GM12891 (cell line): ENCODE measurements around the gene AKAP8.

Source experiments
- DNase-seq: peaks from one replicate; pipeline ENCODE4 v3.0.0; 2011; ENCODE audit warnings: low spot score; ENCODE audit not compliant: insufficient read length
- FAIRE-seq: peaks from 2 replicates; lab custom pipeline; 2011; peaks lifted over from hg19 to GRCh38; lab: Jason Lieb, UNC
- PAX5 ChIP-seq: IDR thresholded peaks from 2 replicates; pipeline ENCODE4 v1.6.1; 2011; ENCODE audit warnings: low read length, moderate library complexity, mild to moderate bottlenecking; ENCODE audit not compliant: insufficient read depth, severe bottlenecking
- POLR2A ChIP-seq: IDR thresholded peaks from 2 replicates; pipeline ENCODE4 v1.6.1; 2011; ENCODE audit warnings: low read depth, low read length, control low read depth
- POLR2AphosphoS5 ChIP-seq: IDR thresholded peaks from 2 replicates; pipeline ENCODE4 v1.6.1; 2011; ENCODE audit warnings: low read depth, low read length, control low read depth
- POU2F2 ChIP-seq: IDR thresholded peaks from 2 replicates; pipeline ENCODE4 v1.6.1; 2011; ENCODE audit warnings: low read depth, mild to moderate bottlenecking, control low read depth, low read length, moderate library complexity
- SPI1 ChIP-seq: IDR thresholded peaks from 2 replicates; pipeline ENCODE4 v1.6.1; 2011; ENCODE audit warnings: low read depth, low read length, control low read depth
- TAF1 ChIP-seq: IDR thresholded peaks from 2 replicates; pipeline ENCODE4 v1.6.1; 2011; ENCODE audit warnings: low read depth, low read length, control low read depth

AKAP8 gene

DNA sequence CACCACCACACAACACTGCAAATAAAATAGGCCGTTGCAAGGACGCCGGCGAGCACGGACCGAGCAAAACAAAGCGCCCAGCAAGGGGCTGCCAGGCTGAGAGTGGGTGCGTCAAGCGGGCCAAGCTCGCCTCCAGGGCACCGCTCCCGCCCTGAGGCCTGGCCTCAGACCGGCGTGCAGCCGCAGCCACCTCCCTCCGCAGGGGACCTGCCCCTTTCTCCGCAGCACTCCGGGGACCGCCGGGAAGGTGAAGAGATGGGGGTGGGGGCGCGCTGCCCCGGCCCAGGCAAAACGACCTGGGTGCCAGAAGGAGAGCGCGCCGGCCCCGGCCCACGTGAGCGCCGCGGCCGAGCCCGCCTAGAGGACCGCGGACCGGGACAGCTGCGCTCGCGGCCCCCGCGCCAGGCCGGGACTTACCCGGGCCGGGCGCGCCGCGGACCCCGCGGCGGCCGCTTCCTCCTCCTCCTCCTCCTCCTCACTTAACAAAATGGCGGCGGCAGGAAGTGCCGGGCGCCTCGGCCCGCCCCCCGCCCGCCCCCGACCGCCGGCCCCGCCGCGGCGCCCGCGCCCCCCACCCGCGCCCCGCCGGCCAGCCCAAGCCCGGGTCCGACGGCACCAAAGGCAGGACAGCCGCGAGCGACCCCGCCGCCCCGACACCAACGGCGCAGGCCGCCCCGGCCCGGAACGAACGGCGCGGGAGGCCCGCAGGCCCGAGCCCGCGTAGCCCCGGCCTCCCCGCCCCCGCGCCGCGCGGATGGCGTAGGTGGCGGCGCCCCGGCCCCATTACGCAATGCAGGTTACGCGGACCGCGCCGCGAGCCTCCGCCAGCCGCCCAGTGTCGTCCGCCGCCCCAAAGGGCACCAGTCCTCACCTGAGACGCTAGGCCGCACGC, 47.9 kb downstream of the AKAP8 start:
- peak; percentile 71 for FAIRE-seq
- peak; percentile 12; the same call in 1 of the 2 replicates for TF ChIP-seq POLR2AphosphoS5
- no peak for TF ChIP-seq POU2F2
- no peak for TF ChIP-seq TAF1
- DNase-seq, result peak; percentile 50

DNA sequence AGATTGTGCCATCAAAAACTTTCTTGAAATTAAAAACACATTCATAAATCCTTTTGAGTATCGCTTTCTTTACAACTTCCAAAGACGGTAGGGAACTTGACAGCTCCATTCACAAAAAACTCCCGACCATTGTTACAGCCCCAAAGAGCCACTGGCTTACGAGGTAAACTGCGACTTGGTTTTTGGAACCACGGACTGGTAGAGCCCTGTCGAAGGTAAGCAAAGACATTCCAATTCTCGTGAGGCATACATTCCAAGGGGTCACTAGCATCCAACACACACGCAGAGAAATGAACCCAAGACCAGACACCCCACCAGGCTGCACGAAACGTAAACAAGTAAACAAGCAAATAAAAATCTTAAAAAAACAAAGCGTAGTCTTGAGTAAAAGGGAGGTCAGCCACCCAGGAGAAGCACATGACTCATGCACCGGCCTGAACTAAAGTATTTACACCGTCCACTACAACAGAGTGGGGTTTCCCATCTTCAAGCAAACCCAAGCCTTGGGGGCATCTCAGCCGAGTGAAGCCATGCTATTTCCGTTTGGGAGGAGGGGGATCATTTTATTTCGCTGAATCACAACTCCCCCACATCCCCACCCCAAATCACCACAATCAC, 48.7 kb downstream of the AKAP8 start:
- TF ChIP-seq SPI1 (no peak), PAX5 (no peak), POLR2A (no peak), POLR2AphosphoS5 (no peak; the same call in 1 of the 2 replicates), TAF1 (no peak), POU2F2 (no peak)
- FAIRE-seq, result no peak
- no peak for DNase-seq

DNA sequence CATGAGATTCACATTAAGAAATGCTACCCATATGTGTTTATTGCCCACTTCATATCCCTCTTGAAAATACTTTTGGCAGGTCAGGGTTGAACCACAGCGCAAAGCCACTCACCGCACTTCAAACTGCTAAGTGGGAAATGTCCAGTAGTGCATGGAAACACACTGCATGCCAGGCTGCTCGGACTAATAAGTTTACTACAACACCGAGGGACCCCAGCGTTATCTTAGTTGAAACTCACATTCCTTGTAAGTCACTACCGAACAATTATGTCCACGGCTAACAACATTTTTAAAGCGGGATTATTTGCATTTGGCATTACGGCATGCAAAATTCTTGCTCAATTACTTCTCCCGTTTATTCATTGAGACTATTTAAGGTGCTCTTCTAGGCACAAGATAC, 51.3 kb downstream of the AKAP8 start:
- no peak for DNase-seq
- peak; percentile 38 for FAIRE-seq
- TF ChIP-seq POLR2AphosphoS5 (no peak), TAF1 (no peak)

DNA sequence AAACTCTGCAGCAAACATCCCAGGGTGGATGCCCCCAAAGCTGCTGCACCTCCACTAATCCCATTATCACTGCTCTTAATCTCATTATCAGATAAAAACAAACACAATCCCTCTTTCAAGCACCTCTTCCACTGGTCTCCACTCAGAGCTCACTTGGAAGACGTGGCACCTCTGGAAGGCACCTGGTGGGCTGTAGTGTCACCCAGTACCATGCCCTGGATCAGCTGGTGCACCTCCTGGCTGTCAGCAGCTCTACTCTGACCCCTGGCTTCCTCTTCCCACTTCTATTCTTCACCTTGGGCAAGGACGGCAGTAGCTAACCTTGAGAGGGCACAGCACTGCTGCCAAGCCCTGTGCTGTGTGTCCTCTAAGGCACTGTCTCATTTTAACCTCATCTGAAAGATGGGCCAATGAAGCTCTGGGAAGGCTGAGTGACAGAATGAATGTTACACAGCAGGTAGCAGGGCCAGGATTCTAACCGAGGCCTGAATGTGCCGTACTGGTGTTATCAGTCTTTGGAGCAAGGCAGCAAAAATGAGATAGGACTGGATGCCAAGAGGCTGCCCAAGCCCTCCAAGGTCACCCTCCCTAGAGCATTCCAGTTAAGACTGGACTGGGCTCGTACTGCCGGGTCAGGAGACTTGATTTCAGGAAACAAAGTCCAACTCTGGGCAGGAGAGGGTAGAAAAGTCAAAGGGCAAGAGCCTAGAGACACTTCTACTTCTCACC, 54.6 kb downstream of the AKAP8 start:
- TF ChIP-seq POLR2AphosphoS5 (no peak; the same call in 1 of the 2 replicates), SPI1 (no peak), POU2F2 (no peak), PAX5 (no peak), POLR2A (no peak), TAF1 (no peak)
- FAIRE-seq (no peak), DNase-seq (no peak)

DNA sequence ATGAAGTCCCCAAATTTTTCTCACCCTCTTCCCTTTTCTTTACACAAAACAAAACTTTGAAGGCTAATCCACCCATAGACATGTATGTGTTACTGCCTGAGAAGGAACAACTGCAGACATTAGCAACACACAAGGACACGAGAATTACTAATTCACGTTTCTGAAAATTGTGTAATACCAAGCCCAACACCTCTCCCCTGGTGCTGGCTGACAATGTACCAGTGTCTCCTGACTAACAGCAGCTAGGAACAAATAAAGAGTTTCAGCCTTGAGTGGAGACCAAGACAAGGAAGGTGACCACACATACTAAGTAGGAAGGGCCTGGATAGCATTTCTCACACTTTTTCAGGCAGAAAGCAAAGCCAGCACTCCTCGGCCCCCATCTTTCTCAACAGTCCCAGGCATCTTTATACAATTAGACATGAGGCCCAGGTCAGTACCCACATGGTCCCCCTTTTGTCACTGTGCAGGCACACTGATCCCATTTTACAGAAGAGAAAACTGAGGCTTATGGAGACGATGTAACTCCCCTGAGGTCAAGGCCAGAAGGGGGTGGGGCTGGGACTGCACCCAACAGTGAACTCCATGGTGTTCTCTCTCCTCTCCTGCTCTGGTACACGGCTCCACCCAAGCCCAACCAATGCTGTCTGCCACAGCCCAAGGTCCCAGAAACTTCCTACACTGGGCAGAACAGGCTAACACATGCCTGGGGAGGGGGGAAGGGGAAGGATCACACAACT, 55.9 kb downstream of the AKAP8 start:
- FAIRE-seq (no peak), DNase-seq (no peak)
- TF ChIP-seq POLR2A (peak; percentile 29; the same call in 1 of the 2 replicates), POLR2AphosphoS5 (no peak)

DNA sequence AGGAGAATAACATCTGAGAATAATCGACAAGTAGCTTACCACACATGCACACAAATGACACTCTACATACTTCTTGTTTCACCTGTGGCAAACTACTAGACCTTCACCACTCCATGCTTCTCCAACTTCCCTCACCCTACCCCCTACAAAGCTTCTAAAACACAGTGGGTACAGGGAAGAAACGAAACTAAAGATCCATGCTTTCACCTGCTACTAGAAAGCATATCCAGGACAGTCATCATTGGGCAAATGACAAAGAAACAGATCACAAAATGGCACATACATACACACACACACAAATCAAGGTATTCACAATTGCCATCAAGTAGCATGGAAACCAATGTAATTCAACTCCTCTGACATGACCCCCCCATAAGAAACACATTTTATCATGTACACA, 57.8 kb downstream of the AKAP8 start:
- no peak for TF ChIP-seq SPI1
- TF ChIP-seq TAF1, result no peak
- no peak for TF ChIP-seq PAX5
- no peak for TF ChIP-seq POU2F2
- TF ChIP-seq POLR2AphosphoS5, result no peak
- no peak for FAIRE-seq
- DNase-seq, result no peak

DNA sequence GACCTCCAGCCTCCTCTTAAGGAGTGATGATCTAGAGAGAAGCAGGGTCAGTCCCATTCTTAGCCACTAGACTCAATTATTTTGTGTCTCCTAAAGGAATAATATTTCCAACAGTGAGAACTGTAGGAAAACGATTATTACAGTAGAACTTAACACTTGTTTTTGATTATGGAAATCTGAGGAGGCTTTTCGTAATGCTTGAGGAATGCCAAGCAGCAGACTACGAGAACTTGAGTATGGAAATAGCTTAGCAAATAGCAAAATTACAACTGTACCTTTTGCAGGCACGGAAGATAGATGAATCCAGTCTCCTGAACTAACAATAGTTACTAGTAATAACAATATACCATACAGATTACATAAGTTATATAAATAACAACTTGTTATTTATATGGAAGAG, 59.5 kb downstream of the AKAP8 start:
- FAIRE-seq, result no peak
- no peak for DNase-seq
- TF ChIP-seq POU2F2 (no peak), POLR2AphosphoS5 (no peak), SPI1 (no peak), POLR2A (no peak), PAX5 (no peak), TAF1 (no peak)

DNA sequence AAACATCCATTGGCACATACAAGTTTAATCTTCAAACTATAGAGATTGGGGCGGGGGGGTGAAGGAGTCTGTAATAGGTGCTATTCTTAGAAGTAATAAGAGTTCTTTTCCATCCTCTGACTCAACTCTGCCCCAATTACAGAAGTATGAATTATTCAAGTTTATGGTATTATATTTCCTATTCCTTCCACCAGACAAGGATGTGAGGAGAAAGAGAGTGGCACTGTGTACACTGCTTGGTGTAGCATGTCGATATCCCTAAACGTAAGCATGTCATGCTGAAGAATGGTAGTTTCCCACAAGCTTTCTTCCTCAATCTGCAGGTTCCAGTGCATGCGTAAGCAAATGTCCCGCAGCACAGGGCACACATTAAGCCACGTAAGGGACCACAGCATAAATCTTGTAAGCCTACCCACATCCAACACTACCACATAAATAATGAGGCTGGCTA, 61.3 kb downstream of the AKAP8 start:
- DNase-seq (no peak), FAIRE-seq (peak; percentile 40)
- TF ChIP-seq SPI1 (no peak), PAX5 (peak; percentile 11), TAF1 (no peak), POU2F2 (no peak)
